NCI-H2029 (cell line): ENCODE results near the gene TMEM92.
"Not testable (repeated sequence)": the region's sequence is repeated elsewhere in the genome, so short reads cannot be mapped to it uniquely, and the experiment has no call there.

Source experiments
- DNase-seq: peaks from one replicate; lab custom pipeline; 2025; lab: John Stamatoyannopoulos, UW

Gene TMEM92

DNA sequence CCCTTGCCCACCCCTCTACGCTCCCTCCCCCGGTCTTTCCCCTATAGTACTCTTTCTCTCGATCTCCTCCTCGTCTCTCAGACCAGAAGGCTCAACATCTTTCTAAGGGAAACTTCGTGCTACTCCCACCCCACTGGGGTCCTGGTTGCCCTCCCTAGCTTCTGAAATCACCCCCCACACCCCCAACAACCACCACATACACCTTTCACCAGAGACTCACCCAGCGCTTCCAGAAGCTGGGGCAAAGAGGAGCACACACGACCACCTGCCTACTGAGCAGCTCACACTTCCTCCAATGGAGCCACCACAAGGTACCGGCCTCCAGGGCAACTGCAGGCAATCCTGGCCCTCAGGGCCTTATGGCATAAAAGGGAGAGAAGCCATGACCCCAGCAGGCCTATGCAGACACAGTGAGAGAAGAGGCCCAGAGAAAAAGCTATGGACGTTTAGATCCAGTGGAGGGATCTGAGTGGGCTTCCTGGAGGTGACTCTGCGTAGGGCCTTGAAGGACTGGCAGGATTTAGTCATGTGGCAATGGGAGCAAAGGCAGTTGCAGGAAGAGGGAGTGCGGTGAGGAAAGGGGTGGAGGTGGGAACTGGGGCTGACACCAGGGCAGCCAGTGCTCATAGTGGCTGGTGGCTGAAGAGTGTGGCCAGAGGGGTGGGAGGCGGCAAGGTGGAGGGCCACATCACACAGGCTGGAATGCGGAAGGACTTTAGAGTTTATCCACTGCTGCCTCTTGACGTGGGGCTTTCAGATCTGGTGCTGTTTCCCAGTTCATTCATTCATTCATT is 12.1 kb upstream of the TMEM92 start:
- no peak for DNase-seq

DNA sequence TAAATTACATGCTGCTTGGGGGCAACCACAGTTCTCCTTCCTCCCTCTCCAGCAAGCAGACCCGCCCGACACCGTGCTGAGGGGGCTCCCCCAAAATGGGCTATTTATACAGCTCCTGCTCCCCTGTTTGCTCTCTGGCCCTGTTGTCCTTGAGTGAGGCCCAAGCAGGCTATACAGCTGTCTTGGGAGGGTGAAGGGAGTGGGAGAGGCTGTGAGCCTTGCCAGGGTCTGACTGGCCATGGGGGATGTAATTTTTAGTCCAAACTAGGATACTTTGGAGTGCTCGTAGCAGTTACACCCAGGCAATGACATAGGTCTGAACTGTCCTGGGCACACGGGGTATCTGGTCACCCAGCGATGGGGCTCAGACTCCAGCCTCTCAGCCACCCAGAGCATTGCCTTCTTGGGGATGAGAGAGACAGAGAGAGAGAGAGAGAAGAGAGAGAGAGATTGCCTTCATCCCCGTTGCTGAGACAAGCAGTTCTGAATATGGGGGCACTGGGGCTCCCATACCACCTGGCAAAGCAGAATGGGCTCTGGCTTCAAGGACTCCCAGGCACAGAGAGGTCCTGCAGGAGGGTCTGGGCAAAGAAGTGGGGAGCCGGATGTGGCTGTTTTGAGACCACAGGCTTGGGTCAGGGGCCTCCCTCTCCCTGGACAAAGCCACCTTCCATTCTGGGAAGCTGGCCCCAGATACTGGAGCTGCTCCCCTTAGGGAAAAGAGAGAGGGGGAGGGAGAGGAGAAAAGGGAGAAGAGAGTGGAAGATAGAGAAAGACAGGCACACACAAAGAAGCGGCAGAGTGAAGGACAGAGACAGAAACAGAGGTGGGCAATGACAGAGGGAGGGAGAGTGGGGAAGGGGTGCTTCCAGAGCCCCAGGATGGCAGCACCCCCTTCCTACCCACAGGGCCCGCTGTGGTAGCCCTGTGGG is 10.7 kb upstream of the TMEM92 start:
- DNase-seq: no peak

DNA sequence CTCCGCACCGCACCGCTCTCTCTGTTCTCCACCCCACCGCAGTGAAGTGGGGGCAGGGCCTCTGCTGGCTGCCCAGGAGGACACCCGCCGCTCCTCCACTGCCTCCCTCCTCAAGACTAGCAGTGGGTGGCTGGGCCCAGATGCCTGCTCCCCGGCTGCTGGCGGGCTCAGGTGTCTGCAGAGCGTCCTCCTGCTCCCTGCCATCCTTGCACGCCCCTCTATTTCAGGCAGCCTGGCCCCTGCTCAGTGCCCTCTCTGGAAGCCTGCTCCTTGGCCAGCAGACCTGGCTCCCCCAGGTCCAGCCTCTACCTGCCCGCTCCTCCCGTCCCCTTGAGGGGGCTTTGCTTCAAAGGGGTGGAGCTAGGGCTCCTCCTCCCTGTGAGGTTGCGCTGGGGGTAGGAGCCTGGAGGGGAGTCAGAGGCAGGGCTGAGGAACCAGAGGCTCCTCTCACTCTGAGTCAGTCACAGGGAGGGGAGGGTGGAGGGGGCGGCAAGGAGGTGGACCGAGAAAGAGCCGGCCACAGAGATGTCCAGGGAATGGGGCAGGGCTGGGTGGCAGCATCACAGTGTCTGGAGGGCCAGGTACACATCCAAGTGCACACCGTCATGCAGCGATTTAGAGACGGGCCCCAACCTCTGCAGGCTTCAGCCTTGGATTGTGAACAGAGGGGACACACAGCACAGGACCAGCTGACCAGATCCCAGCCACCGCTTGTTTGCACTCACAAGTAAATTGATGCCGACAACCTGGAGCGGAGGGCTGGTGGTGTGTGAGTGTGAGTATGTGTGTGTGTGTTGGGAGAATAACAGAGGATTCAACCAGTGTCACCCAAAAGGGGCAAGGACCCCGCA is 9.8 kb upstream of the TMEM92 start:
- no peak for DNase-seq

DNA sequence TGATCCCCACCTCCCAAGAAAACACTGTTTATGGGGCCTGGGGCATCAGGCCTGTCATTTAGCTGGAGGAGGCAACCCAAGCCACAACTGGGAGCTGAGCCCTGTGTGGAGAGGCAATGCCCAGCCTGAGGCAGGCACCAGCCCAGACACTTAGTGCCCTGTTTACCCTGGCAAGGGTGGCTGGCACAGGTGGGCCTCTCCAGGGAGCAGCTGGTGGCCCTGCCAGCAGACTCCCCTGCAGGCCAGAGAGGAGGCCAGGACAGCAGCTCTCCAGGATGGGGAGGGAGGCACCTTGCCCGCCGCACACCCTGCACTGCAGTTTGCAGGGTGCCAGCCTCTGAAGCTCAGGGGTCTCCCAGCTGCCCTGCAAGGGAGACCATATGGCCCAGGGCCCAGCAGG is 9.1 kb upstream of the TMEM92 start:
- DNase-seq: peak; percentile 79

DNA sequence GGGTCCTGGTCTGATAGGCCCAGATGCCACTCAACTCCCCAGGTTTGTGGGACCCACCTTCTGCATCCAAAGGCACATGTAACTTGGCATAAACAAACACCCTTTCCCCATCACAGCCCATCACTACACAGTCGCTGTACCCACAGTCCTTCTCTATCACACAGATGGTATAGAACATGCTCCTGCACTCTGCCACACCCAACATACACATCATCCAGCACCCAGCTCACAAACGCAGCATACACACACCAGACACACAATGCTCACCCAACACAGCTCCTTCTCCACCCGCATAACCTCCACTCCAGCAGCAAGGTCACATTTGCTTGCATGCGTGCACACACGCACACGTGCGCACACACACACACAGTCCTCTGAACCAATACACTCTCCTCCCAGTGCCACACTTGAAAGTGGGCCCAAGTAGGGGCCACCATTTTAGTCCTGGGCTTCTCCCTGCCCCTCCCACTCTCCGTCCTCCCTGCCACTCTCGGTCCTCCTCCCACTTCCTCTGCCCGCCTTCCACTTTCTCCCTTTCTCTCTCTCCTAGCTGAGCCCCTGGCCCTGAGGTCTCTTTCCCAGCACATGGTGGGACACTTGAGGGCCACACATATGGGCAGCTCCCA is 8.5 kb upstream of the TMEM92 start:
- DNase-seq: no peak

DNA sequence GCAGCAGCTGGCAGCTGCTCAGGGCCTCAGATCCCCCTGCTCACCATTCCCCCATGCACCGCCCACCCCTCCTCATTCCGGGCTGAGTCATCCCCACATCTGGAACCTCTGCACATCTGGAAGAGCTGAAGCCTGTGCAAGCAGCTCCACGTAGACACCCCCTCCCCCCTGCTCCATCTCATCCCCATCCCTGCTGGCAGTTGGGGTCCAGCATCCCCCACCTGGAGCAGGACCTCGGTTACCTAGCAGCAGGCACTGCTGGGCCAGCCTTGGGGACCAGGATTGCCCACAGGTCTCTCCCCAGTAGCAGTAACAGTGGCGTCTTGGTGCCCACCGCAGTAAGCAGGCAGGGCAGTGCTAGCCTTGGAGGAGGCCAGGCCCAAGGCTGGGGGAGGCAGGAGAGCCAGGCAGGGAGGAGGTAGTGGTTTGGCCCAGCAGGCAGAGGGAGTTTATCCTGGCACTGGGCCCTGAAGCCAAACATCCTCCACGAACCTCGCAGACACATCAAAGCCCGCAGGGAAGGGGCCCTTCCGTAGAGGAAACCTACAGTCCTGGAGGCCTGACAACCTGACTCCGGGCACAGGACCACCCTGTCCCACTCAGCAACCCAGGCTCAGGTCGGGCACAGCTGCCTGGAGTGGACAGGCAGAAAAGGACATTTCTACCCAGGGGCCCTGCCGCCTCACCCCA is 7.7 kb upstream of the TMEM92 start:
- DNase-seq: peak; percentile 69

DNA sequence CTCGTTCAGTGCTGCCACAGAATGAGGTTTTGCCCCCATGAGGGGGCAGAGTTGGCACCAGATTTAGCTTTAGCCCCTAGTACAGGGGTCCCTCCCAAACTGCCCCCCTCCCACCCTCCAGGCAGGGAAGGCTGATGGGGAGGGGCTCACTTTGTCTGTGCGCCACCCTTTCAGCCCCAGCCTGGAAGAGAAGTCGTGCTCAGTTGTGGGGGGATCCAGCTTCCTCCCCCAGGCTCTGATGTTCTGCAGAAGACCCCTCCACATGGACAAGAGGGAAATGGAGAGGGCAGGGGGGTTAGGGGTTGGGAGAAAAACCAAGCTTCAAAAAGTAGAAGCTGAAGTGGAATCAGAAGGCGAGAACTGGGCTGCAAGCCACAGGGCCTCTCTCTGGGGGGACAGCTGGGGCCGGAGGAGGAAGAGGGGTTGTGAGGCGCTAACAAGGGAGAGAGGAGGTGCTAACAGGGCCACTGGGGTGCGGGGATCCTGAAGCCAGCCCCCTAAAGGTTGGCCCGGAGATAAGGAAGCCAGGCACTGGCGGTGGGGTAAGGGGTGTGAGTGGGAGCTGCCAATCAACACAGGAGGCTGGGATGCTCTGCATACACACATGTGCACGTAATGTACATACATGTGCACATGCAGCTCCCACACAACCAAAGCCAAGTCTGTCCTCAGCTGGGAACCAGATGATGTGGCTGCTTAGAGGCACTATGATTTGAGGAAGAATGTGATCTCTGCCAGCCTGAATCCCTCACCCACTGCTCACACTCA is 7.0 kb upstream of the TMEM92 start:
- no peak for DNase-seq

DNA sequence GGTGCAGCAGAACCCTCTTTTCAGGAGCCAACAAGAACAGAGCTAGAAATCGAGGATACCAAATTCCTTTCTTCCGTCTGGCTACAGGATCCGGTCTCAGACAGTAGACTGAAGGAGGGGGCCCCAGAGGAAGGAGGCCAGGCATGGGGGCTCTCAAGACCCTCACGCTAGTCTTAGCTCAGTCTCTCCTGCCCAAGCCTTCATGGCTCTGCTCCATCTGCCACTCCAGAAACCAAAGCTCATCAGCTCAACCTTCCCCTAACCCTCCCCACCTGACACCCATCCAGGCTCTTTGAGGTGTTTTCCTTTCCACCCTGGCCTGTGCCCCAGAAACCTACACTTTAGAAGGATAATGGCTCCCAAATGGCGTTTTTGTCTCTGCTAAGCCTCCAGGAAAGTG is 6.2 kb upstream of the TMEM92 start:
- no peak for DNase-seq

DNA sequence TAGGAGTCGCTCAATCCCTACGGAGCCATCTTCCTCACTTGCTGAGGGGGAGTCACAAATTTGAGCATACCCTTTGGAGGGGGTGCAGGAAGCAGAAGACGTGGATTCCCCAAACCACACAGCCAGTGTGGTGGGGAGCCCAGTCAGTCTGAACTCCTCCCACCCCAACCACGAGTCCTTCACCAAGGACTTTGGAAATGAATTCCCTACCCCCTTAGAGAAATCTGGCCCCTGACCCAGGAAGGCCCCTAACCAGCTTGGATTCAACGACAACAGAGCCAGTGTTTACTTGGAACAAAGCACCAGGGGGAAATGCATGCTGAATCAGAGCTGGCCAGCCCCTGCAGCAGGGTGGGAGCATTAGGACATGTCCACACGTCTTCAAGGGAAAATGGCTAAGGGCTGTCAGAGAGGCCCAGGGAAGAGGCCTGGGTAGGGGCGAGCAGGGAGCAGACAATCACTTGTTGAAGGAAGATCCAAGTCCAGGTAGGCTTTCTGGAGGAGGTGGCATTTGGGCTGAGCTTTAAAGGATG is 5.5 kb upstream of the TMEM92 start:
- DNase-seq: no peak

DNA sequence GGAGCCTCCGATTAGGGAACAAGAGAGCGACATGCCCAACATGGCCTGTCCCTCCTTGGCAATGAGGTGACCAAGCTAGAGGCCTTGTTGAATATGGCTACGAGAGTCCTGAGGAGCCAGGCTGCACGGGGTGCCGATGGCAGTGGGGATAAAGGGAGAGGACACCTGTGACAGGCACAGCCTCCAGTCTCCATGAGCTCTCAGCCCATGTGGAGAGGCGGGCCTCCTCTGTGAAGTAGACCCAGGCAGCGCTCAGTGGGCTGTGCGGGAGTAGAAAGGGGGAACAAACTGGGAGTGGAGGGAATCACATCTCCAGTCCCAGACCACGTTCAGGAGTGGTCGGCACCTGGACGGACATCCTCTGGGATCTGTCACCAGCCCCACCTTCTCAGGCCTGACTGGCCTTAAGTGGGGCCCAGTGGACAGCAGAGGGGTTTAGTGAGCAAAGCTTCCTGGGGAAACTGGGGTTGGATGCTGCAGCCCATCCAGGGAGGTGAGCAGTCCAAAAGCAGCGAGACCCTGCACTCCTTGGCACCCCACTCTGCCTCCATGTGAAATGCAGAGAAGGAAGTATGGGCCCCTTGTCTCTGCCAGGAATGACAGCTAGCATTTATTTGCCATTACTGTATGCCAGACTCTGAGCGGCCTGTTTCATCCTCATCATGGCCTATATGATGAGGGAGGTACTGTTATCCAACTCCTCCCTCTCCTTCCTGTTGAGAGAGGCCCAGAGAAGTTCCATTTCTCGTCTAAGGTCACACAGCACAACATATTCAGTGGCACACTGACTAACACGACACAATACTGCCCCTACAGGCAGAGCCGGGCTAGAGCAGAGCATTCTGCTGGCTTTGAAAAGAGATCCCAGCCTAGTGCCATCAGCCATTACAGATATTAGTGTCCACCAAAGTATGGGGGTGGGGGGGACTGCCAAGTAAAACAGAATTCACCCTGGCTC is 4.5 kb upstream of the TMEM92 start:
- DNase-seq: peak; percentile 23

DNA sequence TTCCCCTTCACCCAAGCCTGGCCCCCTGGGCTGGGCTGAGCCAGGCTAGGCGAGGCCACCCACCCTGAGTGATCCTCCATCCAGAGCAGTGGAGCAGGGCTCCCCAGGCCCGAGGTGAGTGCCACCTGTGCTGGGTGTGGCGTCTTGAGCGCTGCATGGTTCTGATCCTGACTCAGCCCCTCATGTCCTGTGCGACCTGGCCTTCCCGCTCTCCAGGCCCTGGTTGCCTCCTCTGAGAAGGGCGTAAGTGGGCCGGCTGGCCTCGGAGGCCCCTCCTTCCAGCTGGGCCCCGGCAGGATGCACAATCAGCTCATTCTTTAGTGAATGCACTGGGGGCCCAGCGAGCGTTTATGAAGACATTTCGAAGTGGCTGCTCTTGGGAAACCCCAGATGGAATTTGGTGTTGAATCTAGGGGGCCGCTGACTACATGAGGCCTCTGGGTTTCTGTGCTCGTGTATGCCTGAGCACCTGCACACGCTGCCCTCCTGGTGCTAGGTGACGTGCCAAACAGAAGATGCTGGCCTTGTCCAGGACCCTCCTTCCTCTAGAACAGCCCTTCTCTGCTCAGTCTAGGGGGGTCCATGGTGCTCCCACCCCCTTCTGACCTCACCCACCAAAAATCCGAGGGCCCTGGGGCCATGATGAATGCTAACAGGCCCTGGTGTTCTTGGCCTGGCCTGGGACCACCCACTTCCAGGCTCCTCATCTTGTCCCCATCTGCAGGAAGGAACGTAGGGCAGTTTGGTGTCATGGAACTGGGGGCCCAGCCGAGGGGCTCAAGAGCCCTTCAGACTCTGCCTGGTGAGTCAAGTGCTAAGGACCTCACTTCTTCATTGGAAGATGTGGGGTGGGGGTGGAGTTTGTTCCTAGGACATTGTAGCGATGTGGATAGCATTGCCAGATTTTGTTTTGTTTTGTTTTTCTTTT is 3.6 kb upstream of the TMEM92 start:
- no peak for DNase-seq

DNA sequence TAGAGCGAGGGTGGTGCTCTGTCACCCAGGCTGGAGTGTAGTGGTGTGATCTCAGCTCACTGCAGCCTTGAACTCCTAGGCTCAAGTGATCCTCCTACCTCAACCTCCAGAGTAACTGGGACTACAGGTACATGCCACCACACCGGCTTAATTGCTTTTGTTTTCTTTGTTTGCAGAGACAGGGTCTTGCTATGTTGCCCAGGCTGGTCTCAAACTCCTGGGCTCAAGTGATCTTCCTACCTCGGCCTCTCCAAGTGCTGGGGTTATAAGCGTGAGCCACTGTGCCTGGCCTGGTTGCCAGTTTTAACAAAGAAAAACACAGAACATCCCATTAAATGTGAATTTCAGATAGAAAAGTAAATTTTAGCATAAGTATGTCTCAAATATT is 2.9 kb upstream of the TMEM92 start:
- not testable (repeated sequence) for DNase-seq

DNA sequence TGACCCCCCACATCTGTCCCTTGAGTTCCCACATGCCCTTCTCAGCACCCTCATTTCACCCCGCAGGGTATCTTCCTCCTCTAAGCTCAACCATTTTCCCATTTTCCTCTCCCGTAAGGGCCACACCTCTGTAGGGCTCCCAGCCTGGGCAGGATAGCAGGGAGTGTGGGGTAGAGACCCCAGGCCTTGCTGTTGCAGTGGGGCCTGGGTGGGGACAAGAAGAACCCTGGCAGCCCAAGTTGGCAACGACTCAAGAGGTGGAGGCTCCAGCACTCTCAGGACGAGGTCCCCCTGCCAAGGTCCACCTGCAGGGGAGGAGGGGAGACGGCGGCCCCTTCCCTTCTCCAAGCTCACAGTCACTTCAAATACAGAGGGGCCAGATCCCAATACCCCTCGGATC is 2.0 kb upstream of the TMEM92 start:
- DNase-seq: no peak

DNA sequence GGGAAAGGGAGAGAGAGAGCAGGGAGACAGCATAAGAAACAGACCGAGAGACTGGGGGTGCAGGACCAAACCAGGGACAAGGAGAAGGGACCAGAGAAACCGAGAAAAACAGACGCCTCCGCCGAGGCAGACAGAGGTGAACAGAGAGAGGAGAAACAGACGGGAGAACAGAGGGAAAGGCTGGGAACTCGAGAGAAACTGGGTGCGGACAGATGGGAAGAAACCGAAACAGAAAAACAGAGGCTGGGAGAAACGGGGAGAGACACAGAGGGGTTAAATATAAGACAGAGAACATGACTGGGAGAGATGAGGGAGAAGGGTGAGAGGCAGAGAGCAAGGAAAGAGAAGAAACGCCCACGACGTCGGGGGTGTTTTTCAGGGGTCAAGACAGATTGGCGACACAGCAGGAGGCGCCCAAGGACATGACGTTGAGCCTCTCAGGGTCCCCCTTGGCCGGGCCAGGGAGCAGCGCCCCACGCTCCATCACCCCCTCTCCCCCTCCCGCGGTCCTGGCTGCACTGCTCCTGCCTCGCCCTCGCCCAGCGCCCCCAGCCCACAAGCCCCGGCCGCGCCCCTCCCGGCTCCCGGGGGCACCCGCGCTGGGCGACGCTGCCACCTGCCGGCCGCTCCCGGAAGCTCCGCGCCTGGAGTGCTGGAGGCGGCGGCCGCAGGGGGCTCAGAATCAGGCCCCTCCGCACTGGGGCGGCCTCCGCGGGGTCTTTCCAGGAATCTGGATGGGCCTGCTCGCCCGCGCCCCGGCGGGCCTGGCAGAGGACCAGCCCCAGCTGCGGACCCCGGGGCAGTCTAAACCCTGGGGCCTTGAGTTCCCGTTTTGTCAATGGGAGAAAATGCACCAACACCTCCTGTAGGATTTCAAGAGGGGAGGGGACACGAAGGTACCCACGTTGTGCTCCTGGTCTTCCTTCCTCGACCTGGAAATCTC is 1.3 kb upstream of the TMEM92 start:
- DNase-seq: no peak

DNA sequence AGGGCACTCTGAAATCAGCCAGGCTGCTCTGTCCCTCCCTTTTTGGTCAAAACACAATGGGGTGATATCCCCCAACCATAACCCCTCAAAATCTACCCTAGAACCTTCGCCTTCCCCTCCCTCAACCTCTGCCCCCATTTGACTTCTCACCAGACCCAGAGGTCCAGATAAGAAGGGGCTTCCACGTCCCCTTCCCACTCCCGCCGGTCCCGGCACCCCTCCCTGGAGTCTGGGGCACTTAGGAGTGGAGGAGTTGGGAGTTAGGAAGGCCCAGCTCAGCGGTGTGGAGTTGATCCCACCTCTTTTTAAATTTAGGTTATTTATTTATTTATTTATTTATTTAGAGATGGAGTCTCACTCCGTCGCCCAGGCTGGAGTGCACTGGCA is 619 bp upstream of the TMEM92 start:
- DNase-seq: no peak

DNA sequence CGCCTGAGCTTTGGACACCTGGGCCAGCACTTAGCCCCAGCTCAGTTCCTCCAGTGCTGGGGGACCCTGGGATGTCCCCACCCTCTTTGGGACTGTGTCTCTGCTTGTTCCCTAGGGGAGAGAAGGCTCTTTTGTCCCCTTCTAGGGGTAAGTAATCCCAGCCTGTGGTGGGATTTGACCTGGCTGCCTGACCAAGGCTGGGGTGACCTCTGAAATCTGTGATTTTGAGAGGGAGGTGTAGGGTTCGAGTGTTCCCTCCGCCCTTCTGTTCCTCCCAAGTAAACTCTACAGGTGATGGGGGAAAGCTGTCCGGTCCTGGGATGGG is 593 bp downstream of the TMEM92 start:
- no peak for DNase-seq

DNA sequence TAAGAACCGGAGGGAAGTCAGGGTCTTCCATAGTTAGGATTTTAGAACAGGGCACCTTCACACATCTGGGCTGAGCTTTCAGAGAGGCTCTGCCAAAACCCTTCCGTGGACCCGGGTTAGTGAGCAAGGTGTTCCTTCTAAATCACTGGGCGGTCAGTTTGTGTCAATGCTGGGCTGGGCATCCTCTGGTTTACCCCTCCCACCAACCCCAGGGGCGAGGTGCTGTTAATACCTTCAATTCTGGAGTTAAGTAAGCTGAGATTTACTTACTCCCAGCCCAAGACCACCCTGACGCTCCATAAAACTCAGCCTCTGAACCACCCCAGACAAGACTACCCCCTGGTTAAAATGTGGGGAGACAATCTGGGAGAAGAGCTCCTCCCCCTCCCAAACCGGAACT is 1.0 kb downstream of the TMEM92 start:
- no peak for DNase-seq
